ENCODE data around the gene KRTAP4-7. TPM values are rescaled to one million over a fixed set of nuclear protein-coding genes. Genes with fewer than 3 reads are reported as not detected.

KRTAP4-7 gene
- total RNA-seq, 1 experiment from 2014 or later = not detected

GRCh38 chr17:41126412-41126811 is 42.5 kb downstream of the KRTAP4-7 start:
- Histone ChIP-seq H2AFZ (ENCODE audit: low read length) (no peak overlapping the region), H3K27me3 (ENCODE audit: low read length) (no peaks in the 10 kb centered on the region), H3K4me3 (ENCODE audit: low read length) (no peak overlapping the region), H3F3A (ENCODE audit: low read length, unreplicated experiment) (peaks cover under 1% of the 10 kb centered on the region), H3K36me3 (ENCODE audit: low read depth, low read length) (no peaks in the 10 kb centered on the region), H3K4me1 (ENCODE audit: insufficient read depth, low read length) (peaks cover 9% of the 10 kb centered on the region), H3K9me2 (replicated peaks; ENCODE audit: low read length) (no peaks in the 10 kb centered on the region), H3K9me3 (ENCODE audit: low read length) (no peaks in the 10 kb centered on the region), H3K79me2 (ENCODE audit: low read length) (no peaks in the 10 kb centered on the region), H3K9ac (ENCODE audit: low read length) (no peak overlapping the region), H4K20me1 (ENCODE audit: low read length) (no peaks in the 10 kb centered on the region), H3K4me2 (ENCODE audit: low read length) (no peak overlapping the region), H3K27ac (ENCODE audit: low read length) (no peak overlapping the region)
- ChIA-PET CTCF (no interaction called here), POLR2A (ENCODE audit: unreplicated experiment) (no interaction called here)
- no peak for DNase-seq
- no TSS peak for BruUV-seq (replicated peaks)
- intact Hi-C loops (cut with micrococcal nuclease) = no loop called here
- ATAC-seq = no peak
- no peak for TF ChIP-seq EZH2 (IDR thresholded peaks at IDR 0.05; ENCODE audit: low read length, unreplicated experiment)

DNA sequence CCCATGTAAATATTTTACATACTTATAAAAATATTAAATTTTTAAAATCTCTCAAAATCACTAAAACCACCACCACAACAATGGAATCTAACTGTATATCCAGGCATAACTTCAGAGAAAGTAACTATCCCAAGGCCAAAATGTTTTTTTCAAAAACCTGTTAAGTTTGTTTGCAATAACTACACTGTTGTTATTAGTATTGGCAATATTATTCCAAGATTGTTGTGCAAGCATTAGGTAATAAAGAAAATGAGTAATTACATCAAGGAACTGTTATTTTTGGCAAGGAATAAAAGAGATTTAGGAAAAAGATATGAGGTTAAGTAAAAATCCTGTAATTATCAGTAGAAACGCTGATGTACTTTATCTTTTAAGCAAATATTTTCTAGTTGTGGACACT is 43.4 kb downstream of the KRTAP4-7 start:
- POLR2A ChIA-PET (ENCODE audit: unreplicated experiment) = no interaction called here
- BruUV-seq (replicated peaks) = no TSS peak

DNA sequence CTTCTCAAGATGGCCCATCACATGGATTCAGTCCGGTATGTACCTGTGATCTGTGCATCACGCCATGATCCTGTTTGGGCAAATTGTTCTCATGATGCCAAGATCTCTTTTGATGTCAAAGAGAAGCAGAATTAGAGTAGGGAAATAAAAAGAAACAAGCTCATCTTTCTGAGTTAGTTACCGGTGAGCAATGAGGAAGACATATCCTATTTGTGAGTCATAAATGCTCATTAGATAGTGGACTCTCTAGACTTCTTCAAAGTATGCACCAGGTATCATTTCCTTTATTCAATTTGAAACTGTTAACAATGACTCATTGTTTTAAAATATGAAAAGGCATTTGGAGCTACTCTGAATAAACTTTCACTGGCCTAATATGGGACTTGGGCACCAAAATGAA is 48.0 kb downstream of the KRTAP4-7 start:
- CTCF ChIA-PET = no interaction called here
- Histone ChIP-seq H2AFZ (ENCODE audit: low read length) (no peak overlapping the region; the same call in 1 of the 2 replicates), H4K20me1 (ENCODE audit: low read length) (no peaks in the 10 kb centered on the region), H3K4me1 (ENCODE audit: insufficient read depth, low read length) (peaks cover 39% of the 10 kb centered on the region), H3K9me3 (ENCODE audit: low read length) (no peaks in the 10 kb centered on the region), H3K9me2 (replicated peaks; ENCODE audit: low read length) (no peaks in the 10 kb centered on the region), H3K79me2 (ENCODE audit: low read length) (no peaks in the 10 kb centered on the region), H3K4me3 (ENCODE audit: low read length) (no peak overlapping the region), H3F3A (ENCODE audit: low read length, unreplicated experiment) (peaks cover 7% of the 10 kb centered on the region), H3K9ac (ENCODE audit: low read length) (no peak overlapping the region), H3K4me2 (ENCODE audit: low read length) (peak overlapping the region; percentile 48), H3K27ac (ENCODE audit: low read length) (peak overlapping the region; percentile 56), H3K36me3 (ENCODE audit: low read depth, low read length) (no peaks in the 10 kb centered on the region), H3K27me3 (ENCODE audit: low read length) (no peaks in the 10 kb centered on the region)
- no TSS peak for BruUV-seq (replicated peaks)
- POLR2A ChIA-PET (ENCODE audit: unreplicated experiment) = interaction anchor here (0.6 to 0.7 kb wide), 2 partner anchors 73 to 191 kb away, joined by 4 to 5 read pairs; no protein-coding TSS in a partner anchor
- DNase-seq (peak; percentile 80), ATAC-seq (peak; percentile 96)
- TF ChIP-seq EZH2phosphoT487 (IDR thresholded peaks at IDR 0.05; ENCODE audit: borderline replicate concordance, low read length) (no peak), EZH2 (IDR thresholded peaks at IDR 0.05; ENCODE audit: low read length, unreplicated experiment) (no peak), CTCF (conservative IDR thresholded peaks at IDR 0.05; ENCODE audit: low read depth, low read length) (no peak)
- intact Hi-C loops (cut with micrococcal nuclease) = loop anchor here (1.0 kb wide), 1 partner anchor 8 kb away; the partner anchor contains the start of gene KRTAP4-6

More for the DNA sequence above, 43.4 kb downstream of the KRTAP4-7 start:
- H3K9me2 ChIP-seq (replicated peaks; ENCODE audit: low read length) = no peaks in the 10 kb centered on the region
- H3K27ac ChIP-seq (ENCODE audit: low read length) = no peak overlapping the region
- intact Hi-C loops (cut with micrococcal nuclease) = no loop called here
- H3F3A ChIP-seq (ENCODE audit: low read length, unreplicated experiment) = peaks cover 7% of the 10 kb centered on the region
- ATAC-seq = no peak
- no peak overlapping the region for H2AFZ ChIP-seq (ENCODE audit: low read length)
- no peak overlapping the region for H3K4me3 ChIP-seq (ENCODE audit: low read length)
- TF ChIP-seq CTCF (conservative IDR thresholded peaks at IDR 0.05; ENCODE audit: low read depth, low read length) = no peak
- TF ChIP-seq EZH2phosphoT487 (IDR thresholded peaks at IDR 0.05; ENCODE audit: borderline replicate concordance, low read length) = no peak
- no peak for TF ChIP-seq EZH2 (IDR thresholded peaks at IDR 0.05; ENCODE audit: low read length, unreplicated experiment)
- CTCF ChIA-PET = no interaction called here
- no peaks in the 10 kb centered on the region for H3K36me3 ChIP-seq (ENCODE audit: low read depth, low read length)
- H3K4me1 ChIP-seq (ENCODE audit: insufficient read depth, low read length) = peaks cover 18% of the 10 kb centered on the region
- H3K9ac ChIP-seq (ENCODE audit: low read length) = no peak overlapping the region
- no peak for DNase-seq
- H3K9me3 ChIP-seq (ENCODE audit: low read length) = no peaks in the 10 kb centered on the region
- no peak overlapping the region for H3K4me2 ChIP-seq (ENCODE audit: low read length)
- no peaks in the 10 kb centered on the region for H4K20me1 ChIP-seq (ENCODE audit: low read length)
- no peaks in the 10 kb centered on the region for H3K79me2 ChIP-seq (ENCODE audit: low read length)
- no peaks in the 10 kb centered on the region for H3K27me3 ChIP-seq (ENCODE audit: low read length)

All from PC-3 (cell line).